ENCODE data around the gene NAA16.

- TF ChIP-seq RAD21 (IDR thresholded peaks at IDR 0.05; ENCODE audit: low read length) (no peak), CTCF (IDR thresholded peaks at IDR 0.05) (no peak), REST (IDR thresholded peaks at IDR 0.05; ENCODE audit: low read depth, low read length) (no peak), CHD2 (IDR thresholded peaks at IDR 0.05; ENCODE audit: low read length, partially characterized antibody) (no peak), GATA2 (CRISPR knock-in tag; IDR thresholded peaks at IDR 0.05) (no peak), NFIC (IDR thresholded peaks at IDR 0.05; ENCODE audit: borderline replicate concordance) (no peak), EP300 (IDR thresholded peaks at IDR 0.05; ENCODE audit: borderline replicate concordance in 1 of 2, low read depth in 1 of 2, low read length in 1 of 2) (no peak), TCF12 (IDR thresholded peaks at IDR 0.05) (no peak), SMC3 (IDR thresholded peaks at IDR 0.05; ENCODE audit: low read depth, low read length) (no peak), SIN3A (IDR thresholded peaks at IDR 0.05; ENCODE audit: borderline replicate concordance, low read depth, low read length) (no peak), FOXM1 (IDR thresholded peaks at IDR 0.05; ENCODE audit: low read depth) (no peak), GABPA (IDR thresholded peaks at IDR 0.05; ENCODE audit: low read depth) (no peak)
These were observed 39.4 kb upstream of the NAA16 start for GRCh38 chr13:41271456-41272285.
